ENCODE measurements around the gene DCAF8.

Gene DCAF8

GRCh38 chr1:160204526-160205241 is 57.7 kb downstream of the DCAF8 start:
- DNase-seq (ENCODE audit: low read depth): no peak

DNA sequence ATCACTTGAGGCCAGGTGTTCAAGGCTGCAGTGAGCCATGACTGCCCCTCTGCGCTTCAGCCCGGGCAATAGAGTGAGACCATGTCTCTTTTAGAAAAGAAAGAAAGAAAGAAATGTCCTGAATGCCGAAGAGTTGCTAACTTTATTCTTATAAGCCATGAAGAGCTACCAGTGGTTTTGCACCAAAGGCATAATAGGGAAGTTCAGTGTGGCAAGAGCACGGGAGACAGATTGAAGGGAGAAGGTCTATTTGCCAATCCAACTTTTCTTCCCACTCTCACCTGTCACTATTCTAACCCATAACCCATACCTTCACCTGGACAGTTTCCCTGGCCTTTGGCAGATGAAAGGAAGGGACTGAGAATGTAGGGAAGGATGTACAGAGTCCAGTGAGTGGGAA is 61.6 kb downstream of the DCAF8 start:
- DNase-seq (ENCODE audit: low read depth): no peak

DNA sequence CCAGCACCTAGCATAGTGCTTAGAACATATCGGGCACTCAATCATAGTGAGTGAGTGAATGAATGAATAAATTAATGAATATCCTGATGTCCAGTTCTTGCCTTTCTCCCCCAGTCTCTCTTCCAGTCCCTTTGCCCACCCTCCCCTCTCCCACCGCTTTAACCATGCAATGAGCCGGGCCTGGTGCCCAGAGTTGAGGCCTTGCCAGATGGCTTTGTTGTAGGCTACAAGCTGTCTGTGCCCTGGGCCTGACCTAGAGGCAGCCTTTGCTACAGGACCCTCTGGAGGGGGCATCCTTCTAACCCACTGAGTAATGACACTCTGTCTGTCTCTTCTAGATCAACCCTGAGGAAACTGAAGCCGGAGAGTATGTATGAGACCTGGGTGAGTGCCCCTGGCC is 65.1 kb downstream of the DCAF8 start:
- no peak for DNase-seq (ENCODE audit: low read depth)

DNA sequence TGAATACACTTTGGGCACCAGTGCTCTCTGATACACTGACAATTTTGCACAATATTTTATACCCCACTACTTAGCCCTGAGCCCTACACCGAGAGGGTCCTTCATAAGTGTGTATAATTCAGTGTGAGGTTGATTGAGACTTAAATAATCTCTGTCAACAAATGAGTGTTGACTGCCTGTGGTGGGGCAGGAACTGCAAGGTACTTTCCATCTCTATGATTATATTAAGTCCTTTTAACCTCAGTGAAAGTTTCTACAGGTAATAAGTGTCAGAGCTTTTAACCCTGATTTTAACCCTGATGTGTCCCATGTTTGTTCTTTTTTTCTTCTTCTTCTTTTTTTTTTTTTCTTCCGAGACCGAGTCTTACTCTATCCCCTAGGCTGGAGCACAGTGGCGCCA is 66.2 kb downstream of the DCAF8 start:
- no peak for DNase-seq (ENCODE audit: low read depth)

- DNase-seq (ENCODE audit: low read depth): no peak
Observed at GRCh38 chr1:160194737-160195059, 67.7 kb downstream of the DCAF8 start.

DNA sequence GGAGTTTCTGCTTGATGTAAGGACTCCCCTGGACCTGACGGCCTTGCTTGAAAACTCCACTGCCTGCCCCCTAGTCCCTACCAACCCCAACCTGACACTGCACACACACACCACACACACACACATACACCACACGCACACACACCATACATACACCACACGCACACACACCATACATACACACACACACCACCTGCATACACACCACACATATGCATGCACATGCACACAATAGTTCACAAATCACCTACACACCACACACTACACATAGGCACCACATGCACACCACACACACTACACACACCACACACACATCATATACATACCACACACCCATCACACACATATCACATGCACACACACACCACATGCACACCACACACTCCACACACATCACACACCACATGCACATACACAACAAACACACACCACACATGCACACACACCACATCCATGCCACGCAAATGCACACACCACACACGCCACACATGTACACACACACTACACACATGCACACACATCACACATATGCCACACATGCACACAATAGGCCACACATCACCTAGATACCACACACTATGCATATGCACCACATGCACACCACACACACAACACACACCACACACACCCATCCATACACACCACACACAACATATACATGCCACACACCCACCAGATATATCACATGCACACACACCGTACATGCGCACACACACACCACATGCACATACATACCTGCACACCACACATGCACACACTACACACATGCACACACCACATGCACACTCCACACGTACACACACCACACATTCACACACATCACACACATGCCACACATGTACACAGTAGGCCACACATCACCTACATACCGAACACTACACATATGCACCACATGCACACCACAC is 68.3 kb downstream of the DCAF8 start:
- no peak for DNase-seq (ENCODE audit: low read depth)

- DNase-seq (ENCODE audit: low read depth): peak; percentile 78
Observed at GRCh38 chr1:160193091-160193819, 69.1 kb downstream of the DCAF8 start.

- no peak for DNase-seq (ENCODE audit: low read depth)
Observed at GRCh38 chr1:160192234-160192633, 70.1 kb downstream of the DCAF8 start.

DNA sequence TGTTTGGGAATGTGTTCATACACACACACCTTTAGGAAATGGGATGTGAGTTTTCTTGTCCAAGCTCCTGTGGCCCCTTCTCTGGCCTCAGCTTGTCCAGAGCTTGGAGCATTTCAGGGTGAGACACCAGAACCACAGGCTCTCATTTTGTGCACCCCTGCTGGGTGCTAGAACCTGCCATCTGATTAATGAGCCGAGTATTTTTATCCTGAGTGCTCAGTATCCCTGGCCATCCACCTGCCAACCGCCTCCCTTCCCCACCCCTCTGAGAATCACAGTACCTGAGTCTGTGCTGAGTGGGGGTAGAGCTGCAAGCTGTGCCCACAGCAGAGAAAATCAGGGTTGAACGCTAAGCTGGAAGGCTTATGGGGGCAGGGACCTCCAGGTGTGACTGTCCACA is 70.6 kb downstream of the DCAF8 start:
- no peak for DNase-seq (ENCODE audit: low read depth)

DNA sequence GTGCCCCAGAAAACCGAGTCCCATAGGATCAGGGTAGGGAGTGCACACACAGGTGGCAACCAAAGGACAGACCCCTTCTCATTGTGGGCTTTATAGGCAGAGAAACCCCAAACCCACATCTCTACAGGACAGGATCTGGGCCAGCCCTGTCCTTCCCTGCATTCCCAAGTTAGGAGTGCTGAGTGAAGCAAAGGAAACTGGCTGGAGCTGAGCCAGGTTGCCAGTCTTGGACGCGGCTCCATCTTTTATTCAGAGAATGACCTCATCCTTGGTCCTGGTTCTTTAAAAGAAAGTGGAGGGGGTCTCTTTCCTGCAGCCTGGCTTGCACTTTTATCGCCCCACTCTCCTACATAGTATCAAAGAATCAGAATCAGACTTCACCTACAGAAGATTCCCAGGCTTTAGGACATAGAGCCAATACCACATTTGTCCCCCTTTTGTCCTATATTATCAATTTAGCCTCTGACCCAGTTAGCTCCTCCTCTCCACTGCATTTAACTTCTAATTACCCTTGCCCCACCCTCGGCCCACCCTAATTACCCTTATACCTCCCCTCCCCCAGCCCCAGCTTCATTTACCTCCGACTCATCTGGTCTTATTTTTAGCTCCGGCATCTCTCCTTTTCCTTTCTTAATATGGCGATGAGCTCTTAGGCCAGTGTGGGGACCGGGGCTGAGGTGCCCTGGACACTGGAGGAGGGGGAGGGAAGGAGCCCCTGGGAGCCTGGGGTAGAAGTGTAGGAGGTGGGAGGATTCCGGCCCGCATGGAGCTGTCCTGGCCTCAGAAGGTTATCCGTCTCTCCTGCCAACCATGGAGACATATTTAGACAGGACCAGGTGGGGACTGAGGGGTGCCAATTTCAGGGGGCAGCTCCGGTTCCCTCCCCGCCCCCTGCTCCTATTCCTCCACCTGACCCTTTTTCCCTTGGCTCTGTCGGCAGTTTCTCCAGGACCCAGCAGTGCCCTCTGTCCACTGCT is 72.4 kb downstream of the DCAF8 start, which contains the start of gene CASQ1:
Gene CASQ1, plus strand, starts transcription at position 927 of the 977 bp plus-strand sequence. CDS start 177 bp downstream, outside the sequence.
- DNase-seq (ENCODE audit: low read depth): no peak

- DNase-seq (ENCODE audit: low read depth): no peak
Observed at GRCh38 chr1:160188341-160188740, 74.0 kb downstream of the DCAF8 start.

DNA sequence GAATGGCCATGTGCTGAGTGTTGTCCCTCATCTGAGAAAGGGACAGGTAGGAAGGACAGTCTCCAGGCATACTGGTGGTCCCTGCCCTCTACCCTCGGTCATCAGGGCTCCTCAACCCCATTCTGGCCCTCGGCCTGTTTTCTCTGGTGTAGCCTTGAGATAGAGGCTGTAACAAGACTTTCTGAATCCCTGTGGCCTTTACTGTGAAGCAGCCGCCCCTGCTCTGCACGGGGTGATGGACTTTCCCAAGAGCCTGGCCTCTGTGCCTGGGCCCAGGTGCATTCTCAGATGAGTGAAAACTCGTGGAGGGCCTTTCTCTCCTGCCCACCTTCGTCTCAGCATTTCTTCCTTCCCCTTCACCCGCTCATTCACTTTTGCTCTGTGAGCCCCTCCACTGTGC is 74.9 kb downstream of the DCAF8 start:
- no peak for DNase-seq (ENCODE audit: low read depth)

DNA sequence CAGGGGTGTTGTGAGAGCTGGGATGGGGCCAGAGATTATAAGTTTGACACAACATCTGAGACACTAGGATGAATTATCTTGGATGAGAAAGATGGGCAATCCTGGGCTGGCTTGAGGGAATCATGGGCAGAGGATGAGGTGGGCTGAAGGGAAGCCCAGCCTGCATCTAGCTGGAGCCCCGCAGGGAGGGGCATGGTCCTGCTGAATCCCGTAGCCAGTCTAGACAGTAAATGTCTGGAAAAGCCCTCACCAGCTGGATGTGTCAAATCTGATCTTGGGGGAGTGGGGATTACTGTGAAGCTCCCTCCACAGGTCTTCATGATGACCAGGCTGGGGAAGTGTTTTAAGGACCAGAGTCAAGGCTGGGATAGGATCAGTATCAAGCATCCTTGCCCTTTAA is 75.6 kb downstream of the DCAF8 start:
- DNase-seq (ENCODE audit: low read depth): no peak

GRCh38 chr1:160186246-160186645 is 76.1 kb downstream of the DCAF8 start:
- no peak for DNase-seq (ENCODE audit: low read depth)

GRCh38 chr1:160179336-160179735 is 83.0 kb downstream of the DCAF8 start:
- DNase-seq (ENCODE audit: low read depth): no peak

DNA sequence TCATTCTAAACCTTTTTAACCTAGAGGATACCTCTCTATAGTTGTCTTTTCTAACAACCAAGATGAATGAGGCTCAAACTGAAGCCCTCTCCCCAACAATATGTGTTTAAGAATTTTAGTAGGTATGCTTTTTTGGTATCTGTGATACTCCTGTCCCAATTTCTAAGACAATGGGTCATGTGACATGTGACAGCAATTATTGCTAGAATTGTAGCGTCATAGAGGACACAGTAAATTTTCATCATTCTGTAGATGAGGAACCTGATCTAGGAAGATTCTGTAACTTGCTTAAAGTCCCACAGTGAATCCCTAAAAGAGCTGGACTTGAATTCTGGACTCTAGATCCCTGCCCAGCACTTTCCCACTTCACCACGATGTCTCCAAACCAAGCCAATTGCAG is 83.6 kb downstream of the DCAF8 start:
- no peak for DNase-seq (ENCODE audit: low read depth)

- DNase-seq (ENCODE audit: low read depth): no peak
Observed at GRCh38 chr1:160177667-160178066, 84.7 kb downstream of the DCAF8 start.

GRCh38 chr1:160177231-160177630 is 85.1 kb downstream of the DCAF8 start:
- no peak for DNase-seq (ENCODE audit: low read depth)

DNA sequence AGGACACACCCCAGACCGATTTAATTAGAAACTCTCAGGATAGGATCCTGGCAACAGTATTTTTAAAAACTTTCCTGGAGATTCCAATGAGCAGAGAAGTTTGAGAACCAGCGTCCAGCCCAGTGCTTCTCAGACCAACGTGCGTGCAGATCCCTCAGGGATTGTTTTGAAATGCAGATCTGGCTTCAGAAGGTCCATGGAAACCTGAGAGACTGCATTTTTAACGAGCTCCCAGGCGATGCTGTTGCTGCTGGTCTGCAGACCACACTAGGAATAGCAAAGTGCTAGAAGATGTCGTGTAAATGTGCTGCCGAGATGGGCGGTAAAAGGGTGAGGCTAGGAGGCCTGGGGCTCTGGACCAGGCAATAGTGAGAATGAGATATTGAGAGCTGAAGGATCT is 90.4 kb downstream of the DCAF8 start:
- no peak for DNase-seq (ENCODE audit: low read depth)

DNA sequence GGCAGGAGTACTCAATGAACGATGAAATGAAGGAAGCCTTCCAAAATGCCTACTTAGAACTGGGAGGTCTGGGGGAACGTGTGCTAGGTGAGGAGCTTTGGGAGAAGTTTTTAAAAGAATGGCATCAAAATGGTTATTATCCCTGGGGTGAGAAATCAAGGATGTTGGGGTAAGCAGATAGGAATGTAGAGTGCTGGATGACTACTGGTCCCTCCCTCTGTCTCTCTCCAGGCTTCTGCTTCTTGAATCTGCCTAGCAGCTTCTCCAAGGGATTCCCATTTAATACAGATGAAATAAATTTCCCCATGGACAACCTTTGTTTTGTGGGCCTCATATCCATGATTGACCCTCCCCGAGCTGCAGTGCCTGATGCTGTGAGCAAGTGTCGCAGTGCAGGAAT is 91.0 kb downstream of the DCAF8 start:
- DNase-seq (ENCODE audit: low read depth): no peak

GRCh38 chr1:160169553-160170399 is 92.6 kb downstream of the DCAF8 start:
- no peak for DNase-seq (ENCODE audit: low read depth)

Data from stimulated activated CD8-positive, alpha-beta memory T cell treated with anti-CD3 and anti-CD28 coated beads, Interleukin-7, amount 100 ng/mL, for 24 hours (primary cell).